NCI-H146 treated with DMSO at 0.1 percent for 48 hours (cell line): Measurements from ENCODE around the gene FLYWCH2.
"Not testable (repeated sequence)": the region's sequence is repeated elsewhere in the genome, so short reads cannot be mapped to it uniquely, and the experiment has no call there.

Source experiments
- DNase-seq: peaks from one replicate; lab custom pipeline; 2025; ENCODE audit not compliant: unreplicated experiment; lab: John Stamatoyannopoulos, UW

Gene FLYWCH2

GRCh38 chr16:2937170-2937569 is 54.2 kb downstream of the FLYWCH2 start:
- DNase-seq, result no peak

DNA sequence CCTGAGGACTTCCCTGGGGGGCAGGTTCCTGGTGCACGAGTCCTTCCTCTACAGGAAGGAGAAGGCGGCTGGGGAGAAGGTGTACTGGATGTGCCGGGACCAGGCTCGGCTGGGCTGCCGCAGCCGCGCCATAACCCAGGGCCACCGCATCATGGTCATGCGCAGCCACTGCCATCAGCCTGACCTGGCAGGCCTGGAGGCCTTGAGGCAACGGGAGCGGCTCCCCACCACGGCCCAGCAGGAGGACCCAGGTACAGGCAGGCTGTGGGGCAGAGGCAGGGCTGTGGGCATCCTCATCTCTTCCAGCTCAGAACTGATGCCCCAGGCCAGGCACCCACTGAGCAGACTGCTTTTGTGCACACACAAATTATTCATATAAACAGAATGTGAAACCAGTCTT is 55.2 kb downstream of the FLYWCH2 start:
- no peak for DNase-seq

DNA sequence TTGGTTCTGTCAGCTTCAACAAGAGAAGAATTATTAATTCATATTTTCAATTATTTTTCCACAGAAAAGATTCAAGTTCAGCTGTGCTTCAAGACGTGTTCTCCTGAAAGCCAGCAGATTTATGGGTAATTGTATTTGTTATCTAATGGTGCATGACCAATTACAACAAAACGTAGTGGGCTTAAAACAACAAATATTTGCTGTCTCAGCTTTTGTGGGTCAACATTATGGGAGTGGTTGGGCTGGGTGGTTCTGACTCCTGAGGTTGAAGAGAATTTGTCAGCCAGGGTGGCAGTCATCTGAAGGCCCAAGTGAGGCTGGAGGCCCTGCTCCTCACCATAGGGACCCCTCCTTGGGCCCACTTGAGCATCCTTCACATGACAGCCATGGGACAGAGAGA is 57.0 kb downstream of the FLYWCH2 start:
- DNase-seq, result no peak

GRCh38 chr16:2942045-2942444 is 59.0 kb downstream of the FLYWCH2 start:
- DNase-seq, result no peak

DNA sequence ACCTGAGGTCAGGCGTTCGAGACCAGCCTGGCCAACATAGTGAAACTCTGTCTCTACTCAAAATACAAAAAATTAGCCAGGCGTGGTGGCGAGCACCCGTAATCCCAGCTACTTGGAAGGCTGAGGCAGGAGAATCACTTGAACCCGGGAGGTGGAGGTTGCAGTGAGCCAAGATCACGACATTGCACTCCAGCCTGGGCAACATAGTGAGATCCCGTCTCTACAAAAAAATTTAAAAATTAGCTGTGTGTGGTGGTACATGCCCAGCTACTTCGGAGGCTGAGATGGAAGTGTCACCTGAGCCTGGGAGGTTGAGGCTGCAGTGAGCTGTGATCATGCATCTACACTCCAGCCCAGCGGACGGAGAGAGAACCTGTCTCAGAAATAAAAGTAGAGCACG is 60.7 kb downstream of the FLYWCH2 start:
- not testable (repeated sequence) for DNase-seq

- DNase-seq, result no peak
Measured at GRCh38 chr16:2946649-2947048, 63.6 kb downstream of the FLYWCH2 start.
